Measurements from ENCODE around the gene MAZ. TPM values are rescaled to one million over a fixed set of nuclear protein-coding genes. Genes with fewer than 3 reads are reported as not detected.

MAZ gene
- total and polyA plus RNA-seq, 2 experiments from 2014 or later, result 76.8 to 215 TPM

GRCh38 chr16:29850998-29851397 is 44.7 kb downstream of the MAZ start:
- Histone ChIP-seq H3K79me2 (ENCODE audit: insufficient read depth) (no peaks in the 10 kb centered on the region), H4K20me1 (ENCODE audit: insufficient read depth) (no peaks in the 10 kb centered on the region), H3K9me2 (ENCODE audit: insufficient read depth) (no peaks in the 10 kb centered on the region), H3K4me2 (ENCODE audit: unreplicated experiment) (no peak overlapping the region), H3K9ac (no peak overlapping the region), H3K4me1 (ENCODE audit: insufficient read depth) (0 out of 2 replicates have a peak, but pooled peaks cover 7% of the 10 kb centered on the region), H3K36me3 (ENCODE audit: low read depth) (peaks cover 20% of the 10 kb centered on the region), H3K9me3 (ENCODE audit: low read depth) (no peaks in the 10 kb centered on the region), H3K4me3 (no peak overlapping the region), H3K27me3 (replicated peaks; ENCODE audit: insufficient read depth) (no peaks in the 10 kb centered on the region), H3F3A (ENCODE audit: insufficient read depth) (peaks cover 26% of the 10 kb centered on the region; the same call in 1 of the 2 replicates), H3K27ac (no peak overlapping the region), H2AFZ (no peak overlapping the region)
- no peak for DNase-seq
- in situ Hi-C loops (cut with MboI), result no loop called here
- TF ChIP-seq EZH2 (IDR thresholded peaks at IDR 0.05; ENCODE audit: insufficient read depth, poor library complexity, severe bottlenecking) (no peak), EZH2phosphoT487 (IDR thresholded peaks at IDR 0.05; ENCODE audit: insufficient read depth, low read depth) (no peak)
- WGBS, 2 experiments (ENCODE audit: low coverage in 1 of 2, low lambda C conversion rate in 2 of 2, missing lambda C conversion rate in 2 of 2), result 95 to 98% methylated on average over 3 of the region's 3 CpGs

GRCh38 chr16:29852654-29853053 is 46.3 kb downstream of the MAZ start:
- TF ChIP-seq EZH2phosphoT487 (IDR thresholded peaks at IDR 0.05; ENCODE audit: insufficient read depth, low read depth), result no peak
- no peak for TF ChIP-seq EZH2 (IDR thresholded peaks at IDR 0.05; ENCODE audit: insufficient read depth, poor library complexity, severe bottlenecking)
- Histone ChIP-seq H3K79me2 (ENCODE audit: insufficient read depth) (no peaks in the 10 kb centered on the region), H3K27ac (peak overlapping the region; percentile 34), H3K36me3 (ENCODE audit: low read depth) (0 out of 2 replicates have a peak, but pooled peaks cover 4% of the 10 kb centered on the region), H3K9me3 (ENCODE audit: low read depth) (no peaks in the 10 kb centered on the region), H2AFZ (peak overlapping the region; percentile 9; the same call in 1 of the 2 replicates), H3K9me2 (ENCODE audit: insufficient read depth) (no peaks in the 10 kb centered on the region), H4K20me1 (ENCODE audit: insufficient read depth) (no peaks in the 10 kb centered on the region), H3K4me3 (no peak overlapping the region), H3F3A (ENCODE audit: insufficient read depth) (peaks cover 38% of the 10 kb centered on the region; the same call in 1 of the 2 replicates), H3K27me3 (replicated peaks; ENCODE audit: insufficient read depth) (no peaks in the 10 kb centered on the region), H3K4me2 (ENCODE audit: unreplicated experiment) (peak overlapping the region; percentile 18), H3K4me1 (ENCODE audit: insufficient read depth) (peaks cover 17% of the 10 kb centered on the region), H3K9ac (peak overlapping the region; percentile 11; the same call in 1 of the 2 replicates)
- peak; percentile 87 for DNase-seq
- in situ Hi-C loops (cut with MboI), result no loop called here
- 7 to 9% methylated on average over 7 of the region's 7 CpGs for WGBS, 2 experiments (ENCODE audit: low coverage in 1 of 2, low lambda C conversion rate in 2 of 2, missing lambda C conversion rate in 2 of 2)

GRCh38 chr16:29854520-29855100 is 48.3 kb downstream of the MAZ start:
- no peak for TF ChIP-seq EZH2 (IDR thresholded peaks at IDR 0.05; ENCODE audit: insufficient read depth, poor library complexity, severe bottlenecking)
- no peak for TF ChIP-seq EZH2phosphoT487 (IDR thresholded peaks at IDR 0.05; ENCODE audit: insufficient read depth, low read depth)
- Histone ChIP-seq H3K27ac (no peak overlapping the region), H3K9me2 (ENCODE audit: insufficient read depth) (no peaks in the 10 kb centered on the region), H3K4me1 (ENCODE audit: insufficient read depth) (peaks cover 20% of the 10 kb centered on the region), H3K4me3 (no peak overlapping the region), H2AFZ (no peak overlapping the region), H3K9ac (no peak overlapping the region), H3K27me3 (replicated peaks; ENCODE audit: insufficient read depth) (no peaks in the 10 kb centered on the region), H3K36me3 (ENCODE audit: low read depth) (no peaks in the 10 kb centered on the region), H3F3A (ENCODE audit: insufficient read depth) (peaks cover 40% of the 10 kb centered on the region), H3K4me2 (ENCODE audit: unreplicated experiment) (no peak overlapping the region), H3K9me3 (ENCODE audit: low read depth) (no peaks in the 10 kb centered on the region), H4K20me1 (ENCODE audit: insufficient read depth) (no peaks in the 10 kb centered on the region), H3K79me2 (ENCODE audit: insufficient read depth) (no peaks in the 10 kb centered on the region)
- in situ Hi-C loops (cut with MboI), result no loop called here
- peak; percentile 36 for DNase-seq
- WGBS, 2 experiments (ENCODE audit: low coverage in 1 of 2, low lambda C conversion rate in 2 of 2, missing lambda C conversion rate in 2 of 2), result 94 to 95% methylated on average over 5 of the region's 5 CpGs

GRCh38 chr16:29857133-29857760 is 50.9 kb downstream of the MAZ start:
- no peaks in the 10 kb centered on the region for H3K36me3 ChIP-seq (ENCODE audit: low read depth)
- TF ChIP-seq EZH2phosphoT487 (IDR thresholded peaks at IDR 0.05; ENCODE audit: insufficient read depth, low read depth), result no peak
- no peak for TF ChIP-seq EZH2 (IDR thresholded peaks at IDR 0.05; ENCODE audit: insufficient read depth, poor library complexity, severe bottlenecking)
- H4K20me1 ChIP-seq (ENCODE audit: insufficient read depth), result no peaks in the 10 kb centered on the region
- peaks cover 28% of the 10 kb centered on the region for H3K4me1 ChIP-seq (ENCODE audit: insufficient read depth)
- peaks cover 21% of the 10 kb centered on the region for H3K79me2 ChIP-seq (ENCODE audit: insufficient read depth)
- no peaks in the 10 kb centered on the region for H3K27me3 ChIP-seq (replicated peaks; ENCODE audit: insufficient read depth)
- peak overlapping the region; percentile 44 for H3K4me2 ChIP-seq (ENCODE audit: unreplicated experiment)
- no peak overlapping the region for H2AFZ ChIP-seq
- peak overlapping the region; percentile 30; the same call in 1 of the 2 replicates for H3K9ac ChIP-seq
- H3K9me2 ChIP-seq (ENCODE audit: insufficient read depth), result no peaks in the 10 kb centered on the region
- H3K27ac ChIP-seq, result peak overlapping the region; percentile 67
- in situ Hi-C loops (cut with MboI), result no loop called here
- H3K9me3 ChIP-seq (ENCODE audit: low read depth), result no peaks in the 10 kb centered on the region
- peaks cover 32% of the 10 kb centered on the region for H3F3A ChIP-seq (ENCODE audit: insufficient read depth)
- no peak overlapping the region for H3K4me3 ChIP-seq
- peak; percentile 86 for DNase-seq
- WGBS, 2 experiments (ENCODE audit: low coverage in 1 of 2, low lambda C conversion rate in 2 of 2, missing lambda C conversion rate in 2 of 2), result 12 to 13% methylated on average over 7 of the region's 7 CpGs

Measured in GM23248 (cell line).